A673 (cell line): ENCODE measurements around the gene OXT. TPM values are rescaled to one million over a fixed set of nuclear protein-coding genes. Genes with fewer than 3 reads are reported as not detected.

Source experiments
- BruUV-seq: library from RNA; stranded (reverse); fragments of 400-500 nt; replicated peaks from 2 replicates; lab custom pipeline; 2021; lab: Mats Ljungman, UMichigan
- CTCF ChIA-PET: fragments of 300-600 bp; sonication (Branson Sonifier 250); formaldehyde crosslinking; loops from one replicate; lab custom pipeline; 2022; ENCODE audit warnings: antibody characterized with exemption; lab: Charles Lee
- POLR2A ChIA-PET: fragments of 300-600 bp; sonication (Branson Sonifier 250); formaldehyde crosslinking; loops from one replicate; lab custom pipeline; 2022; ENCODE audit warnings: antibody characterized with exemption; ENCODE audit not compliant: low non-redundant PET; lab: Charles Lee
- DNase-seq: peaks from one replicate; pipeline ENCODE4 v3.0.0-alpha.2; 2015; ENCODE audit warnings: low spot score
- H3K27ac ChIP-seq: fragments of 200-600 bp; sonication (generic); 2 replicates; pipeline ENCODE4 v1.5.1; 2016; ENCODE audit warnings: mixed run types, low read depth, mild to moderate bottlenecking, mixed read lengths, antibody characterized with exemption, low read length; ENCODE audit not compliant: poor library complexity, severe bottlenecking
- H3K27me3 ChIP-seq: fragments of 200-600 bp; sonication (generic); replicated peaks from 2 replicates; pipeline ENCODE4 v1.6.1; 2017; ENCODE audit warnings: mixed run types, low read depth, mild to moderate bottlenecking, mixed read lengths, antibody characterized with exemption, low read length; ENCODE audit not compliant: insufficient read depth, poor library complexity
- H3K36me3 ChIP-seq: fragments of 200-600 bp; sonication (generic); 2 replicates; pipeline ENCODE4 v1.6.1; 2016; ENCODE audit warnings: mixed run types, mild to moderate bottlenecking, mixed read lengths, antibody characterized with exemption, low read length; ENCODE audit not compliant: insufficient read depth, poor library complexity, severe bottlenecking
- H3K4me1 ChIP-seq: fragments of 200-600 bp; sonication (generic); 2 replicates; pipeline ENCODE4 v1.6.1; 2017; ENCODE audit warnings: mixed run types, mild to moderate bottlenecking, mixed read lengths, antibody characterized with exemption, low read length; ENCODE audit not compliant: insufficient read depth, poor library complexity, severe bottlenecking
- H3K4me3 ChIP-seq: fragments of 200-600 bp; sonication (generic); 2 replicates; pipeline ENCODE4 v1.5.1; 2016; ENCODE audit warnings: low read depth, mixed run types, mild to moderate bottlenecking, mixed read lengths, low read length; ENCODE audit not compliant: poor library complexity, severe bottlenecking
- H3K9me3 ChIP-seq: fragments of 200-600 bp; sonication (generic); 2 replicates; pipeline ENCODE4 v1.6.1; 2016; ENCODE audit warnings: mixed run types, low read depth, mild to moderate bottlenecking, mixed read lengths, antibody characterized with exemption, low read length; ENCODE audit not compliant: poor library complexity, severe bottlenecking
- EZH2 ChIP-seq: fragments of 200-600 bp; sonication (generic); IDR thresholded peaks from 2 replicates; pipeline ENCODE4 v1.6.1; 2017; ENCODE audit warnings: borderline replicate concordance, low read depth, mild to moderate bottlenecking, mixed read lengths, antibody characterized with exemption, low read length; ENCODE audit not compliant: poor library complexity, severe bottlenecking
- intact Hi-C: fragments of 100-400 bp; cut with micrococcal nuclease; formaldehyde crosslinking; loops from one replicate; pipeline ENCODE4 v1.10.0; 2022; ENCODE audit not compliant: unreplicated experiment
- total RNA-seq: library from RNA; stranded (reverse); gene quantifications from 2 replicates; pipeline ENCODE4 v1.2.3, GENCODE V29; 2021
- TF ChIP-seq, protein P1 (sequence below): fragments of 300-800, 200-600 bp; sonication (generic); conservative IDR thresholded peaks from 2 replicates; pipeline ENCODE4 v1.5.1; 2017; ENCODE audit warnings: low read depth, mild to moderate bottlenecking, antibody characterized with exemption, low read length, moderate library complexity, mixed read lengths

Gene OXT
- total RNA-seq, 1 experiment from 2014 or later = not detected

DNA sequence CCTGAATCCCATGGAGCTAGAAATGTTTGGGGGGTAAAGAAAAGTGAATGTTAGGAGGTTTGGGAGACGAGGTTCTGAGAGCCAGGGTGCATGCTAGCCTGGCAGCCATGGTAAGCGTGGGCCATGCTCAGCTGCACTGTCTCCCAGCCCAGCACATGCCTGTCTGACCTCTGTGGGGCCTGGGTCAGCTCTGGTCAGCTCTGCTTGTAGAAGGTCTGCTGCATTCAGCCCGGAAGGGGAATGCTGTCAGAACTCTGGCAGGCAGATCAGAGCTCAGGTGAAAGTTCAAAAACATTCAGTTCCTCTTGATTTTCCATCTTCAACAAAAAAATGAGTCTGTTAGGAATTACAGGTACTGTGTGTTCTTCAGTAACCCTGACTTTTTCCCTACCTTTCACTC is 33.8 kb upstream of the OXT start:
- BruUV-seq = no TSS peak
- Histone ChIP-seq H3K4me3 (no peak overlapping the region), H3K4me1 (no peaks in the 10 kb centered on the region), H3K27ac (no peak overlapping the region), H3K36me3 (peaks cover 31% of the 10 kb centered on the region), H3K27me3 (no peaks in the 10 kb centered on the region), H3K9me3 (no peaks in the 10 kb centered on the region)
- no peak for TF ChIP-seq EZH2
- TF ChIP-seq, protein P1, sequence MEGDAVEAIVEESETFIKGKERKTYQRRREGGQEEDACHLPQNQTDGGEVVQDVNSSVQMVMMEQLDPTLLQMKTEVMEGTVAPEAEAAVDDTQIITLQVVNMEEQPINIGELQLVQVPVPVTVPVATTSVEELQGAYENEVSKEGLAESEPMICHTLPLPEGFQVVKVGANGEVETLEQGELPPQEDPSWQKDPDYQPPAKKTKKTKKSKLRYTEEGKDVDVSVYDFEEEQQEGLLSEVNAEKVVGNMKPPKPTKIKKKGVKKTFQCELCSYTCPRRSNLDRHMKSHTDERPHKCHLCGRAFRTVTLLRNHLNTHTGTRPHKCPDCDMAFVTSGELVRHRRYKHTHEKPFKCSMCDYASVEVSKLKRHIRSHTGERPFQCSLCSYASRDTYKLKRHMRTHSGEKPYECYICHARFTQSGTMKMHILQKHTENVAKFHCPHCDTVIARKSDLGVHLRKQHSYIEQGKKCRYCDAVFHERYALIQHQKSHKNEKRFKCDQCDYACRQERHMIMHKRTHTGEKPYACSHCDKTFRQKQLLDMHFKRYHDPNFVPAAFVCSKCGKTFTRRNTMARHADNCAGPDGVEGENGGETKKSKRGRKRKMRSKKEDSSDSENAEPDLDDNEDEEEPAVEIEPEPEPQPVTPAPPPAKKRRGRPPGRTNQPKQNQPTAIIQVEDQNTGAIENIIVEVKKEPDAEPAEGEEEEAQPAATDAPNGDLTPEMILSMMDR = no peak
- intact Hi-C loops = no loop called here
- ChIA-PET CTCF (interaction anchor here (0.5 kb wide), 1 partner anchor 345 kb away, joined by 5 read pairs; the partner anchor contains the start of gene EBF4), POLR2A (no interaction called here)
- no peak for DNase-seq

DNA sequence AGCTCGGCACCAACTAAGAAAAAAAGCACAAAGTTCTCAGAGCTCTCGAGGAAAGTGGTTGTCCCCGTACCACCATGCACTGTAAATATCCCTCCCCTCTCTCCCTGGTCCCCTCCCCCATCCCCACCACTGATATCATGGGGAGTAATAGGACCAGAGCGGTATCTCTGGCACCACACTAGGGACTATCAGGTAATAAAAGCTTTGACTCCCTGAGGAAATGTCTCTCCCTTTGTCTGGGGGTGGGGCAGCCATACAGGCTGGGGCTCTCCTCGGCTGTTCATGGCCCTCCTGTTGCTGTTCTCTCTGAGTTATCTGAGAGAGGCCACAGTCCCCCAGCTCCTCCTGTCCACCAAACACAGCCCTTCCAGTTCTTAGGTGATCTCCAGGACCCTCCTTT is 33.0 kb upstream of the OXT start:
- no peaks in the 10 kb centered on the region for H3K27me3 ChIP-seq
- peaks cover 31% of the 10 kb centered on the region for H3K36me3 ChIP-seq
- no peak overlapping the region for H3K27ac ChIP-seq
- ChIA-PET POLR2A (no interaction called here), CTCF (interaction anchor here (0.5 kb wide), 1 partner anchor 346 kb away, joined by 5 read pairs; the partner anchor contains the start of gene EBF4)
- H3K4me1 ChIP-seq = no peaks in the 10 kb centered on the region
- BruUV-seq = no TSS peak
- TF ChIP-seq, protein P1 = no peak
- TF ChIP-seq EZH2 = no peak
- DNase-seq = no peak
- no peak overlapping the region for H3K4me3 ChIP-seq
- intact Hi-C loops = no loop called here
- no peaks in the 10 kb centered on the region for H3K9me3 ChIP-seq

DNA sequence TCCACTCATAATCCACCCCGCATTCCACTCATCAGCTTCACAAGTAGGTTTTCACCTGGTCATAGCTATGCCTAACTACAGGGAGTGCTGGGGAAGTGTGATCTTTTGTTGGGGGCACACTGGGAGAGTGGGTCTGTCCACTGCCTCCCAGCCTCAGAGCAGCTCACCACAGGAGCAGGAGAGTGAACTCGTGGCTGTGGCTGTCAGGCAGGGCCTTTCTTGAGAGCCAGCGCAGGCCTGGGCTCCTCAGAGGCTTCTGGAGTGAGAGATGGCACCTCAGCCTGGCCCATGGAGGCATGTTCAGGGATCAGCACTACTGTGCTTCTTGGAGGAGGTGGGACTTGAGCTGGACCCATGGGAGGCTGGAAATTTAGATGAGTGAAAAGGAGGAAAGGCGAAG is 32.0 kb upstream of the OXT start:
- TF ChIP-seq EZH2 = no peak
- TF ChIP-seq, protein P1 = no peak
- Histone ChIP-seq H3K27ac (no peak overlapping the region), H3K9me3 (no peaks in the 10 kb centered on the region), H3K4me1 (no peaks in the 10 kb centered on the region), H3K36me3 (peaks cover 31% of the 10 kb centered on the region), H3K27me3 (no peaks in the 10 kb centered on the region), H3K4me3 (no peak overlapping the region)
- no peak for DNase-seq
- BruUV-seq = no TSS peak
- ChIA-PET CTCF (no interaction called here), POLR2A (no interaction called here)
- intact Hi-C loops = no loop called here
